ENCODE results near the gene MSH4.

Gene MSH4

DNA sequence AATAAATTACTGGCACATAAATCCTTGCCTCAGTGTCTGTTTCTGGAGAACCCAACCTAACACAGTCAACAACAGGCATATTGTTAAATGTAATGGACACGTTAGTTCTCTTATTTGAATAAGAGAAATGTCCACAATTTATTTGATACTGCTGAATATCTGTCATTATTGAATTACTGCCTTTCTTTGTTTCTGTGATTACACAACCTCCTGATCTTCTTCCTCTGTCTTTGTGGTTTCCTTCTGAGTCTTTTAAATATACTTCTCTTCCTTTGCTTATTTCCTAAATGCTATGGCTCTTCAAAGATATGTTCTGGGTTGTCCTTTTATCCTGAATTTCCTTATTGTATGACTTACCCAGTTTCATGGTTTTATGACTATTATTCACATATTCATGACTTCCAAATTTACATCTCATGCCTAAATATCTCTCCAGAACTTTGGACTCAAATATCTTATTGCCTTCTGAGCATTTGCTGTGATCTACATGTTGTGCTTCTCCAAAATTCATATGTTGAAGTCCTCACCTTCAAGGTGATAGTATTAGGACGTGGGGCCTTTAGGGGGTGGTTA is 39.9 kb downstream of the MSH4 start:
- Mint-ChIP-seq H3K9me3 (peaks cover 23% of the 10 kb centered on the region), H3K4me3 (no peak overlapping the region), H3K27ac (no peak overlapping the region), H3K36me3 (ENCODE audit: low read depth) (no peaks in the 10 kb centered on the region), H3K27me3 (ENCODE audit: low read depth) (no peaks in the 10 kb centered on the region), H3K4me1 (ENCODE audit: low read depth) (no peaks in the 10 kb centered on the region)

- Mint-ChIP-seq H3K4me1 (ENCODE audit: low read depth) (no peaks in the 10 kb centered on the region), H3K4me3 (no peak overlapping the region), H3K36me3 (ENCODE audit: low read depth) (no peaks in the 10 kb centered on the region), H3K27me3 (ENCODE audit: low read depth) (no peaks in the 10 kb centered on the region), H3K27ac (no peak overlapping the region), H3K9me3 (peaks cover 15% of the 10 kb centered on the region)
Measured at GRCh38 chr1:75838079-75838478, 41.4 kb downstream of the MSH4 start.

DNA sequence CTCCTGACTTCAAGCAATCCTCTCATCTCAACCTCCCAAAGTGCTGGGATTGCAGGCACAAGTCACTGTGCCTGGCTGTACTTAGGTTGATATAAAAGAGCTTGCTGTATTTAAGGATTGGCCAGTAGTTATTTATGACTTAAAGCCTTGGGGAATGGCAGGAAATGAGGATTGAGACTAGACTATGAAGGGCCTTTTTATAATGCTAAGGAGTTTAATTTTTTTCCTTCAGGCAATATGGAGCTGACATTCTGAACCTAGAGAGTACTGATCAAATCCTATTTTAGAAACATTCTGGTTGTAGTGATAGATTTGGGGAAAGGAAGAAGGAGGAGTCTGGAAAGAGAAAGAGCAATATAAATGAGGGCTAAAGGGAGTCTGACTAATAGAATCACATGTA is 44.7 kb downstream of the MSH4 start:
- no peaks in the 10 kb centered on the region for H3K36me3 Mint-ChIP-seq (ENCODE audit: low read depth)
- no peaks in the 10 kb centered on the region for H3K9me3 Mint-ChIP-seq
- H3K27me3 Mint-ChIP-seq (ENCODE audit: low read depth), result no peaks in the 10 kb centered on the region
- no peak overlapping the region for H3K4me3 Mint-ChIP-seq
- H3K4me1 Mint-ChIP-seq (ENCODE audit: low read depth), result no peaks in the 10 kb centered on the region
- H3K27ac Mint-ChIP-seq, result no peak overlapping the region

- Mint-ChIP-seq H3K4me1 (ENCODE audit: low read depth) (no peaks in the 10 kb centered on the region), H3K4me3 (no peak overlapping the region), H3K36me3 (ENCODE audit: low read depth) (no peaks in the 10 kb centered on the region), H3K27ac (no peak overlapping the region), H3K9me3 (no peaks in the 10 kb centered on the region), H3K27me3 (ENCODE audit: low read depth) (no peaks in the 10 kb centered on the region)
Measured at GRCh38 chr1:75845576-75845975, 48.9 kb downstream of the MSH4 start.

- Mint-ChIP-seq H3K4me3 (no peak overlapping the region), H3K27ac (no peak overlapping the region), H3K36me3 (ENCODE audit: low read depth) (no peaks in the 10 kb centered on the region), H3K27me3 (ENCODE audit: low read depth) (no peaks in the 10 kb centered on the region), H3K9me3 (no peaks in the 10 kb centered on the region), H3K4me1 (ENCODE audit: low read depth) (no peaks in the 10 kb centered on the region)
Measured at GRCh38 chr1:75855010-75855409, 58.3 kb downstream of the MSH4 start.

- Mint-ChIP-seq H3K9me3 (no peaks in the 10 kb centered on the region), H3K4me1 (ENCODE audit: low read depth) (no peaks in the 10 kb centered on the region), H3K4me3 (no peak overlapping the region), H3K36me3 (ENCODE audit: low read depth) (no peaks in the 10 kb centered on the region), H3K27ac (no peak overlapping the region), H3K27me3 (ENCODE audit: low read depth) (no peaks in the 10 kb centered on the region)
Measured at GRCh38 chr1:75855734-75856133, 59.1 kb downstream of the MSH4 start.

DNA sequence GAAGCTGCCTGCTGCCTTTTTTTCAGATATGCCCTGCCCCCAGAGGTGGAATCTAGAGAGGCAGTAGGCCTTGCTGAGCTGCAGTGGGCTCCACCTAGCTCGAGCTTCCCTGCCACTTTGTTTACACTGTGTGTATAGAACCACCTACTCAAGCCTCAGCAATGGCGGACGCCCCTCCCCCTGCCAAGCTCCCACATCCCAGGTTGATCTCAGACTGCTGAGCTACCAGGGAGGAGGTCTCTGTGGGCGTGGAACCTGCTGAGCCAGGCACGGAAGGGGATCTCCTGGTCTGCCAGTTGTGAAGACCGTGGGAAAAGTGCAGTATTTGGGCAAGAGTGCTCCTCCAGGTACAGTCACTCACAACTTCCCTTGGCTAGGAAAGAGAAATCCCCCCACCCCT is 65.1 kb downstream of the MSH4 start:
- Mint-ChIP-seq H3K27me3 (ENCODE audit: low read depth) (no peaks in the 10 kb centered on the region), H3K4me3 (no peak overlapping the region), H3K27ac (no peak overlapping the region), H3K9me3 (no peaks in the 10 kb centered on the region), H3K4me1 (ENCODE audit: low read depth) (no peaks in the 10 kb centered on the region), H3K36me3 (ENCODE audit: low read depth) (no peaks in the 10 kb centered on the region)

DNA sequence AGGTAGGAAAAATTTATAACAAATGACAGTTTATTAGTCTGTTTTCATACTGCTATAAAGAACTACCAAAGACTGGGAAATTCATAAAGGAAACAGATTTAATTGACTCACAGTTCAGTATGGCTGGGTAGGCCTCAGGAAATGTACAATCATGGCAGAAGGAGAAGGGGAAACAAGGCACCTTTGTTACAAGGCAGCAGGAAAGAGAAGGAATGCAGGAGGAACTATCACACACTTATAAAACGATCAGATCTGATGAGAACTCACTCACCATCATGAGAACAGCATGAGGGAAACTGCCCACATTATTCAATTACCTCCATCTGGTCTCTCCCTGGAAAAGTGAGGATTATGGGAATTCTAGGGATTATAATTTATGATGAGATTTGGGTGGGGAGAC is 74.3 kb downstream of the MSH4 start:
- H3K27me3 Mint-ChIP-seq (ENCODE audit: low read depth), result no peaks in the 10 kb centered on the region
- H3K36me3 Mint-ChIP-seq (ENCODE audit: low read depth), result no peaks in the 10 kb centered on the region
- no peak overlapping the region for H3K4me3 Mint-ChIP-seq
- H3K9me3 Mint-ChIP-seq, result no peaks in the 10 kb centered on the region
- H3K4me1 Mint-ChIP-seq (ENCODE audit: low read depth), result no peaks in the 10 kb centered on the region
- no peak overlapping the region for H3K27ac Mint-ChIP-seq

DNA sequence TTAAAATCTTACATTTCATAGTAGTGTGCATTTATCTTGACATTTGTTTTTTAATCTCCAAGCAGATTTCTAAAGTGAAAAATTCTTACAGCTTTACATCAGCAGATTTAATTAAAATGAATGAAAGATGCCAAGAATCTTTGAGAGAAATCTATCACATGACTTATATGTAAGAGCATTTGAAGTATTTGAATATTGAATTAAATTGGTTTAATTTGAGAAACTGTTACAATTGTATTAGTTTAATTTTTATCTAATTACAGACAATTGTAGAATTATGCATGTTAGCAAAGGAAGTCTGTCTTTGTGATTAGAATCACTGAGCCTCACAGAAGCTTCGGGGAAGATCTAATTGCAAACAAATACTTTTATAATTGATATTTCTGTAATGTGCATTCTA is 83.3 kb downstream of the MSH4 start:
- Mint-ChIP-seq H3K27me3 (ENCODE audit: low read depth) (no peaks in the 10 kb centered on the region), H3K4me3 (no peak overlapping the region), H3K9me3 (no peaks in the 10 kb centered on the region), H3K4me1 (ENCODE audit: low read depth) (no peaks in the 10 kb centered on the region), H3K27ac (no peak overlapping the region), H3K36me3 (ENCODE audit: low read depth) (no peaks in the 10 kb centered on the region)

GRCh38 chr1:75884437-75884836 is 87.8 kb downstream of the MSH4 start:
- H3K4me3 Mint-ChIP-seq, result no peak overlapping the region
- H3K9me3 Mint-ChIP-seq, result no peaks in the 10 kb centered on the region
- H3K27me3 Mint-ChIP-seq (ENCODE audit: low read depth), result no peaks in the 10 kb centered on the region
- H3K27ac Mint-ChIP-seq, result no peak overlapping the region
- H3K36me3 Mint-ChIP-seq (ENCODE audit: low read depth), result no peaks in the 10 kb centered on the region
- no peaks in the 10 kb centered on the region for H3K4me1 Mint-ChIP-seq (ENCODE audit: low read depth)

DNA sequence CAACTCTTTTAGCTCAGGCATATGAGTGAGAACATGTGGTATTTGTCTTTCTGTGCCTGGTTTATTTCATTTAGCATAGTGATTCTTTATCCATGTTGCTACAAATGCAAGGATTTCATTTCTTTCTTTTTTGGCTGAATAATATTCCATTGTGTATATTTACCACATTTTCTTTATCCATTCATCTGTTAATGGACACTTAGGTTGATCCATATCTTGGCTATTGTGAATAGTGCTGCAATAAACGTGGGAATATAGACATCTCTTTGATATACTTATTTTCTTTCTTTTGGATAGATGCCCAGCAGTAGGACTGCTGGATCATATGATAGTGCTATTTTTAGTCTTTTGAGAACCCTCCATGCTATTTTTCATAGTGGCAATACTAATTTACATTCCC is 104.7 kb downstream of the MSH4 start:
- Mint-ChIP-seq H3K27me3 (ENCODE audit: low read depth) (no peaks in the 10 kb centered on the region), H3K9me3 (no peaks in the 10 kb centered on the region), H3K27ac (no peak overlapping the region)

DNA sequence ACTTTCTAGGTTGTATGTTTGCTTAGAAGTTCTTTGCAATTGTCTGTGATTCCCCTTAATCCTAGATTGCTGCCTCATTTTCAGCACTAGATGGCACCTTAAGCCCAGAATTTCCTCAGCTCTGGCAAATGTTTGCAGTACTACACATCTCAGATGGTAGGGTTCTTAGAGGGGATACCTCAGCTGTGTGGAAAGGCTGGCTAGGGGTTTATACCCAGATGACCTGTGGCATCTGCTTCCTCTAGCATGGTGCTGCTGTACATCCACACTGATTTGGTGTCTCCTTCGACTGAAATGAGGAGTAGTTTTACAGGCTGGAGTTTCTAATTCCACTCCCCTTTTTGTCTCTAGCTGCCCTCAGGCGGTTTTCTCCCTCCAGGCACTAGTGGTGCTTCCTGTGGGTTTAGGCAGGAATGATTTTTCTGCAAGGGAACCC is 112.1 kb downstream of the MSH4 start:
- H3K4me3 Mint-ChIP-seq, result no peak overlapping the region
- H3K36me3 Mint-ChIP-seq (ENCODE audit: low read depth), result no peaks in the 10 kb centered on the region
- H3K27ac Mint-ChIP-seq, result no peak overlapping the region
- H3K27me3 Mint-ChIP-seq (ENCODE audit: low read depth), result no peaks in the 10 kb centered on the region
- no peaks in the 10 kb centered on the region for H3K4me1 Mint-ChIP-seq (ENCODE audit: low read depth)
- H3K9me3 Mint-ChIP-seq, result no peaks in the 10 kb centered on the region

More for the DNA sequence above, 104.7 kb downstream of the MSH4 start:
- Mint-ChIP-seq H3K4me3 (no peak overlapping the region), H3K36me3 (ENCODE audit: low read depth) (no peaks in the 10 kb centered on the region), H3K4me1 (ENCODE audit: low read depth) (no peaks in the 10 kb centered on the region)

GRCh38 chr1:75916834-75917233 is 120.2 kb downstream of the MSH4 start:
- no peak overlapping the region for H3K4me3 Mint-ChIP-seq
- H3K27ac Mint-ChIP-seq, result no peak overlapping the region
- no peaks in the 10 kb centered on the region for H3K4me1 Mint-ChIP-seq (ENCODE audit: low read depth)
- peaks cover 3% of the 10 kb centered on the region for H3K27me3 Mint-ChIP-seq (ENCODE audit: low read depth)
- no peaks in the 10 kb centered on the region for H3K9me3 Mint-ChIP-seq
- H3K36me3 Mint-ChIP-seq (ENCODE audit: low read depth), result no peaks in the 10 kb centered on the region

DNA sequence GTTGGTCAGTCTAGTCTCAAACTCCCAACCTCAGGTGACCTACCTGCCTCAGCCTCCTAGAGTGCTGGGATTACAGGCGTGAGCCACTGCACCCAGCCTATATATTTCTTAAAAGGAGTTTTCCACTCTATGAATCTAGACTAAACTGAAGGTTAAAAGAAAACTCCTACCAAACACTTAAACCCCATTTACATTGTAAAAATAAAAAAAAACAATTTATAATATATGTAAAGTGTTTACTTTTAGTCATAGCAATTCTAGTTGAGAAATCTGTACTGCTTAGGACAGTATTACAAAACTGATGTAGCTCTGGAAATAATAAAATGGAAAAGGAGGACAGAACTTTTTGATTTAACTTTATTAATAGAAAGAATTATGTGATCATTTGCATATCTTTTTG is 126.0 kb downstream of the MSH4 start:
- no peaks in the 10 kb centered on the region for H3K4me1 Mint-ChIP-seq (ENCODE audit: low read depth)
- H3K4me3 Mint-ChIP-seq, result no peak overlapping the region
- H3K9me3 Mint-ChIP-seq, result no peaks in the 10 kb centered on the region
- H3K36me3 Mint-ChIP-seq (ENCODE audit: low read depth), result no peaks in the 10 kb centered on the region
- H3K27me3 Mint-ChIP-seq (ENCODE audit: low read depth), result peaks cover 4% of the 10 kb centered on the region
- H3K27ac Mint-ChIP-seq, result no peak overlapping the region

GRCh38 chr1:75932304-75932703 is 135.6 kb downstream of the MSH4 start, which contains the start of gene ASB17:
Gene ASB17, minus strand, starts transcription at chr1:75932404. Its CDS starts 113 bp downstream, at chr1:75932291.
- Mint-ChIP-seq H3K4me1 (ENCODE audit: low read depth) (no peaks in the 10 kb centered on the region), H3K27ac (no peak within 1 kb of the TSS), H3K4me3 (no peak within 1 kb of the TSS), H3K36me3 (ENCODE audit: low read depth) (no peaks in the 10 kb centered on the region), H3K27me3 (ENCODE audit: low read depth) (peaks cover 6% of the 10 kb centered on the region), H3K9me3 (no peaks in the 10 kb centered on the region)

DNA sequence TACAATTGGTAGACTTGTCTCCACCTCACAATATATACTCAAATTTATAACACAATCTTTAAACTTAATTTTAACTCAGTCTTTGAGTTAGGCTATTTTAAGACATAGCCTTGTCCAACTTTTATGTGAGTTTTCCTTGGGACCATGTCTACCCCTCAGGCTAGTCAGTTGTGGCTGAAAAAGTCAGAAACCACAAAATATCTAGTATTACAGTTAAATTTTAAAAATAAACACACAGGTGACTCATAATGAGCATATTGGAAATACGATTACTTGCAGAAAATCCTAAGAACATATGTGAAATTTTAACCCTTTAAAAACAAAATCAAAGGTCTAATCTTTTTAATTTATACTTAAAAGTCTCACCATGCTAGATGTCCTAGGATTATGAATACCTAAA is 140.4 kb downstream of the MSH4 start:
- H3K4me3 Mint-ChIP-seq, result no peak overlapping the region
- no peaks in the 10 kb centered on the region for H3K36me3 Mint-ChIP-seq (ENCODE audit: low read depth)
- H3K27me3 Mint-ChIP-seq (ENCODE audit: low read depth), result no peaks in the 10 kb centered on the region
- no peaks in the 10 kb centered on the region for H3K9me3 Mint-ChIP-seq
- H3K27ac Mint-ChIP-seq, result no peak overlapping the region
- H3K4me1 Mint-ChIP-seq (ENCODE audit: low read depth), result no peaks in the 10 kb centered on the region
